NCI-H774 (cell line): ENCODE data around the gene NFE2.
"Not testable (repeated sequence)": the region's sequence is repeated elsewhere in the genome, so short reads cannot be mapped to it uniquely, and the experiment has no call there.

ENCODE experiments used
- DNase-seq: peaks from one replicate; lab custom pipeline; 2025; lab: John Stamatoyannopoulos, UW

NFE2 gene

GRCh38 chr12:54306925-54307741, 6.3 kb upstream of the NFE2 start:
- DNase-seq: peak; percentile 56

GRCh38 chr12:54304187-54304810, 3.5 kb upstream of the NFE2 start:
- DNase-seq: no peak

DNA sequence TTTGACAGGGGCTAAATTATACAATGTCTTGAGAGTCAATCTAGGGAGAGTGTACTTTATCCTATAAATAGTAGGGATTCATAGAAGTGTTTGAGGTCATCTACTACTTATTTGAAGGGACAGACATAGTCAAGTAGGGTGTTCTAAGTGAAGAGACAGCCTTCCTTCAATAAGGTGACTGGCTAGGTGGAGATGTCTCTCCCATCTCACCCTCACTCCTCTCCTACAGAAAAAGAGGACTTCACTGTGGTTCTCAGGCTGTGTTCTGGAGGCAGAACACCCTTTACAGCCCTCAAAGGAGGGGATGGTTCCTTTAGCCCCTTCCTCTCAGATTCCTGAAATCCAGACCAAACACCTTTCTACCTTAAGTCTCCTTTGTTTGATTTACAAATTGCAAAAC, 2.8 kb upstream of the NFE2 start:
- no peak for DNase-seq

DNA sequence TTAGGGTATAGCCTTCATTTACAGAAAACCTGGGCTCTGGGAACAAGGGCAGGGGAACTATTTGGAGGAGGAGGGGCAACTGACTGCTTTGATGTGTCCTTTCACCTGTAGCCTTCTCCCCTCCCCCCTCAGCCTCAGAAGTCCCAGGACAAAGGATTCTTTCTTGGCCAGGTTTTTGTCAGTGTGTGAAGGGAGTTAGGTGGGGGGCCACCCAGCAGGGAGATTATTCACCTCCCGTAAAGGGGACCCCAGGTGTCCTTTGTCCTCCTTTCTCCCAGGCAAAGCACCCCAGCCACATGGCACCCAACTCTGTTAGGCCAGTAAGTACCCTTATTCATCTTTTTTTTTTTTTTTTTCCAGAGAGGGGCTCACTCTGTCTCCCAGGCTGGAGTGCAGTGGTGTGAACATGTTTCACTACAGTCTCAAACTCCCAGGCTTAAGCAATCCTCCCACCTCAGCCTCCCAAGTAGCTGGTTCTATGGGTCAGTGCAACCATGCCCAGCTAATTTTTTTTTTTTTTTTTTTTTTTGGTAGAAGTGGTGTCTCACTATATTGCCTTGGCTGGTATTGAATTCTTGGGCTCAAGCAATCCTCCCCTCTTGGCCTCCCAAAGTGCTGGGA, 723 bp upstream of the NFE2 start:
- no peak for DNase-seq

DNA sequence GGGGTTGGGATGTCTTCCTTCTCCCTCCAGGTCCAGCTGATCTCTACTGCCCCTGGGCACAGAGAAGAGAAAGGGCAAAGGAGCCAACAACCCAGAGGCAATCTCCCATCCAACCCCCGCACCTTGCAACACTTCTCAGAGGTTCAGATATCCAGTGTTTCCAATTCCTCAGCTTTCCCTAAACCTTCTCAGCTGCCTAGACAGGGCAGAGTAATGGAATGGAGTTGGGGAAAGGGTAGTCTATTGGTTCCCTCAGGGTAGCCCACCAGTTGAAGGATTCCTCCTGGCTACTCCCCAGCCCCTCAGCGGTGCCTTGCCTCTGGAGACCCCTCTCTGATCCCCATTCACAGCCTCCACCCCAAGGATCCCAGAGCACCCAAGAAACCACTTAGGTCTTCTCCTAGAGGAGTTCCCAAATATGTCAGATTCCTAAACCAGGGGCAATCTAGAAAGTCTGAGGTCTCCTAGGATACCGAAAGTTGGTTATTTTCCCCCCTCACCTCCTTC, 537 bp downstream of the NFE2 start:
- DNase-seq: no peak

DNA sequence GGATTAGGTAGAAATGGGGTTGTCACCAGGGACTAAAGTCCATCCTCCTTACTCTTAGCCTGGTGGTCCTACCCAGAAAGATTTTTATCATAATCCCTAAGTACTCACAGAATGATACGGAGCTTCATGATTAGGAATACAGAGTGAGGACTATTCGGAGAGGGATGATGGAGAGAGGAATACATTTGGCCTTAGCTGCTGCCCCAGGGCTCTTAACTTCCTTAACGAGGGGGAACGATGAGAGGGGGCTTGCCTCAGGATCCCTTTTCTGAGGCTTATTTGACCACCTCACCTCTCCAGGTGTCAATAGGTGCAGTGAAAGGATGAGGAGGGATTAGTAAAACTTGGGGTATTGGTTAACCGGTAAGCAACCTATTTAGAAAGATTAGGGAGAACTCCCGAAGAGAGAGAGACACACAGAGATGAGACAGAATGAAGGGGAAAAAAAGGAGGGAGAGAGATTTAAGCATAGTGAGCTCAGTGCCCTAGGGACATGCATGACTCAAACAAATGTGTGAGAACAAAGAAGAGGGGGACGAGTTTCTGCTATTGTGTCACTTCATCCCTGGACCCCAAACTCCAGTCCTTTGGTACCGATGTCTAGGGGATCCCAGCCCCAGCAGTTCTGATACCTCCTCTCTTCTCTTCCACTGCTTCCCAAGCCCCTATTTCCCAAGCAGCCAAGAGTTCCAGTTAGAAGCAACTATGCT, 1.1 kb downstream of the NFE2 start:
- DNase-seq: no peak

- no peak for DNase-seq
Observed at GRCh38 chr12:54298904-54299303, 1.9 kb downstream of the NFE2 start.

- no peak for DNase-seq
Observed at GRCh38 chr12:54296393-54297099, 4.3 kb downstream of the NFE2 start.

GRCh38 chr12:54294953-54295566, 5.8 kb downstream of the NFE2 start:
- DNase-seq: no peak

- DNase-seq: peak; percentile 48
Observed at GRCh38 chr12:54294152-54294952, 6.5 kb downstream of the NFE2 start.

GRCh38 chr12:54292931-54293241, 7.9 kb downstream of the NFE2 start:
- no peak for DNase-seq

- no peak for DNase-seq
Observed at GRCh38 chr12:54292083-54292930, 8.5 kb downstream of the NFE2 start.

- no peak for DNase-seq
Observed at GRCh38 chr12:54287261-54288157, 13.3 kb downstream of the NFE2 start.

- DNase-seq: no peak
Observed at GRCh38 chr12:54286042-54287030, 14.5 kb downstream of the NFE2 start.

- no peak for DNase-seq
Observed at GRCh38 chr12:54285150-54286041, 15.4 kb downstream of the NFE2 start.

- DNase-seq: not testable (repeated sequence)
Observed at GRCh38 chr12:54284070-54284780, 16.6 kb downstream of the NFE2 start.
